Activated naive CD8-positive, alpha-beta T cell treated with anti-CD3 and anti-CD28 coated beads, Interleukin-2, amount 50 U/mL, for 16 hours (primary cell): ENCODE data around the gene CSNK1G3.

ENCODE experiments used
- DNase-seq: peaks from one replicate; pipeline ENCODE4 v3.0.0-alpha.2; 2020; ENCODE audit warnings: low read depth, low spot score

The CSNK1G3 gene

GRCh38 chr5:123645024-123645603 lies 133.1 kb downstream of the CSNK1G3 start:
- DNase-seq = no peak

- no peak for DNase-seq
These were observed 135.1 kb downstream of the CSNK1G3 start for GRCh38 chr5:123647066-123647465.

GRCh38 chr5:123651234-123651633 lies 139.3 kb downstream of the CSNK1G3 start:
- no peak for DNase-seq

- DNase-seq = no peak
These were observed 147.0 kb downstream of the CSNK1G3 start for GRCh38 chr5:123659011-123659410.

- no peak for DNase-seq
These were observed 147.5 kb downstream of the CSNK1G3 start for GRCh38 chr5:123659495-123659894.

GRCh38 chr5:123664961-123665360 lies 153.0 kb downstream of the CSNK1G3 start:
- DNase-seq = no peak

GRCh38 chr5:123665822-123666371 lies 153.9 kb downstream of the CSNK1G3 start:
- no peak for DNase-seq
